H1 (cell line): Measurements from ENCODE around the gene TPBGL. TPM values are rescaled to one million over a fixed set of nuclear protein-coding genes. Genes with fewer than 3 reads are reported as not detected.

Source experiments
- HDAC2 ChIP-seq, 2 experiments: fragments of 300-600 bp in 1 of 2; sonication (generic) in 1 of 2; IDR thresholded peaks; 2 replicates each; pipeline ENCODE4 v1.6.1; 2011 to 2012; ENCODE audit warnings: low read depth in 2 of 2, low read length in 2 of 2, mild to moderate bottlenecking in 2 of 2, moderate library complexity in 2 of 2, borderline replicate concordance in 1 of 2, inconsistent platforms in 1 of 2
- polyA plus RNA-seq, 7 experiments: library from polyadenylated mRNA; depleted of rRNA in 3 of 7; stranded (reverse) in 5 of 7; unstranded in 2 of 7; fragments of >200 nt in 5 of 7; fragments of 200-250 nt in 2 of 7; gene quantifications; 1 replicate in 5 of 7; 2 replicates in 1 of 7; 4 replicates in 1 of 7; pipeline versions ENCODE4 v1.2.1 to v1.2.3, GENCODE V29; 2011 to 2013; ENCODE audit warnings: missing spikeins in 2 of 7, mixed read lengths in 2 of 7
- total RNA-seq: library from RNA; stranded (reverse); fragmentation: NEBNext Ultra II Directional; extraction: Animal tissue kit (Norgen Biotek cat#: 25700); gene quantifications from 2 replicates; pipeline ENCODE4 v1.2.1, GENCODE V29; 2021

TPBGL gene
- total and polyA plus RNA-seq, 2 of the 8 experiments (the other 6 are each of a cell fraction or from before 2014, with no cell fraction given) = 0.26 to 0.37 TPM

- no peak for TF ChIP-seq HDAC2 (IDR thresholded peaks at IDR 0.05; ENCODE audit: borderline replicate concordance in 1 of 2, low read depth in 2 of 2, low read length in 2 of 2)
- TF ChIP-seq, all 59 proteins: peak for 5
Observed at GRCh38 chr11:75241906-75242644, 1.5 kb downstream of the TPBGL start (continued).
